ENCODE data around the gene RDH11.

GRCh38 chr14:67721875-67722274 lies 26.3 kb upstream of the RDH11 start:
- no peak for TF ChIP-seq POLR2AphosphoS5 (IDR thresholded peaks at IDR 0.05; ENCODE audit: low read depth, low read length)
- TF ChIP-seq SIN3A (IDR thresholded peaks at IDR 0.05; ENCODE audit: borderline replicate concordance, insufficient read depth, low read length): no peak
- no peak for TF ChIP-seq TAF1 (IDR thresholded peaks at IDR 0.05; ENCODE audit: borderline replicate concordance, insufficient read depth, low read length)
